Endothelial cell (in vitro differentiated cells): ENCODE measurements around the gene PPP2R2B. TPM values are rescaled to one million over a fixed set of nuclear protein-coding genes. Genes with fewer than 3 reads are reported as not detected.
"Not testable (repeated sequence)": the region's sequence is repeated elsewhere in the genome, so short reads cannot be mapped to it uniquely, and the experiment has no call there.

Source experiments
- DNase-seq: peaks from one replicate; pipeline ENCODE4 v3.0.0; 2021; ENCODE audit warnings: low spot score
- H3K27ac Mint-ChIP-seq: one replicate; pipeline ENCODE4 v1.8.0; 2021; ENCODE audit warnings: mixed read lengths, inconsistent platforms; ENCODE audit not compliant: unreplicated experiment
- H3K27me3 Mint-ChIP-seq: one replicate; pipeline ENCODE4 v1.8.0; 2021; ENCODE audit warnings: mild to moderate bottlenecking, moderate library complexity, mixed read lengths, inconsistent platforms; ENCODE audit not compliant: unreplicated experiment
- H3K36me3 Mint-ChIP-seq: one replicate; pipeline ENCODE4 v1.8.0; 2021; ENCODE audit warnings: mild to moderate bottlenecking, low read depth, mixed read lengths, inconsistent platforms; ENCODE audit not compliant: unreplicated experiment
- H3K4me1 Mint-ChIP-seq: one replicate; pipeline ENCODE4 v1.8.0; 2021; ENCODE audit warnings: mild to moderate bottlenecking, mixed read lengths, inconsistent platforms; ENCODE audit not compliant: unreplicated experiment
- H3K4me3 Mint-ChIP-seq: one replicate; pipeline ENCODE4 v1.8.0; 2021; ENCODE audit warnings: mild to moderate bottlenecking, mixed read lengths, inconsistent platforms; ENCODE audit not compliant: unreplicated experiment
- H3K9me3 Mint-ChIP-seq: one replicate; pipeline ENCODE4 v1.8.0; 2021; ENCODE audit warnings: mixed read lengths, inconsistent platforms; ENCODE audit not compliant: unreplicated experiment
- total RNA-seq: library from RNA; stranded (reverse); fragmentation: NEBNext Ultra II Directional; extraction: Animal tissue kit (Norgen Biotek cat#: 25700); gene quantifications from one replicate; pipeline ENCODE4 v1.2.1, GENCODE V29; 2021; ENCODE audit not compliant: unreplicated experiment
- TF ChIP-seq, protein P1 (sequence below): fragments of 200-600 bp; sonication (generic); IDR thresholded peaks from one replicate; pipeline ENCODE4 v1.5.0; 2021; ENCODE audit warnings: antibody characterized with exemption; ENCODE audit not compliant: unreplicated experiment

The PPP2R2B gene
- total RNA-seq, 1 donor from 2014 or later, result 0.59 TPM

DNA sequence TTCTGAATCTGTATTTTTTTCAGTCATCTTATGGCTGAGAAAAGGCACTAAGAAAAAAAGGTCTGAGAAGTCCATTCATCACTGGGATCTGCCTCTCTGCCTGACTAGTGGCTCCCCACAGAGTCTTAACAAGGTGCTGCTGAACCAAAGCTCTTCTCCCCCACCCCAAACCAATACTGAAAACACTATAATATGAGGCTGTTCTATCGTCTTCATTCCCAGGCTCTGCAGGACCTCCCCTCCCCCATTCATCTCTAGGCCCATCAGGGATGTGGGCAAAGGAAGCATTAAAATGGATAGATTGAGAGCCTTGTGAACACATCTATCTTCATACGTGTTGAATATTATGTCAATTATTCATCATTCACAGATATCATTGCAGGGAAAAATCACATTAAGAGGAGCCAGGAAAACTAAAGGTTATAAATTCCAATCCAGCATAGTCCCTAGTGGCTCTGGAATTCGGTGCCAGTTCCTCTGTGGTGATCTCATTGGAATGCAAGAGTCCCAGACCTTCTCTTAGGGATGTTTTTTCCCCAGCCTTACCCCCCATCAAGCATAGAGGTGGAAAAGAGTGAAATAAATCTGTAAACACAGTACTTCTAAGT is 318.2 kb downstream of the PPP2R2B start:
- H3K4me1 Mint-ChIP-seq, result peaks cover 6% of the 10 kb centered on the region
- no peak overlapping the region for H3K27ac Mint-ChIP-seq
- peaks cover 1% of the 10 kb centered on the region for H3K27me3 Mint-ChIP-seq
- peaks cover 4% of the 10 kb centered on the region for H3K9me3 Mint-ChIP-seq
- no peak overlapping the region for H3K4me3 Mint-ChIP-seq
- TF ChIP-seq, protein P1, sequence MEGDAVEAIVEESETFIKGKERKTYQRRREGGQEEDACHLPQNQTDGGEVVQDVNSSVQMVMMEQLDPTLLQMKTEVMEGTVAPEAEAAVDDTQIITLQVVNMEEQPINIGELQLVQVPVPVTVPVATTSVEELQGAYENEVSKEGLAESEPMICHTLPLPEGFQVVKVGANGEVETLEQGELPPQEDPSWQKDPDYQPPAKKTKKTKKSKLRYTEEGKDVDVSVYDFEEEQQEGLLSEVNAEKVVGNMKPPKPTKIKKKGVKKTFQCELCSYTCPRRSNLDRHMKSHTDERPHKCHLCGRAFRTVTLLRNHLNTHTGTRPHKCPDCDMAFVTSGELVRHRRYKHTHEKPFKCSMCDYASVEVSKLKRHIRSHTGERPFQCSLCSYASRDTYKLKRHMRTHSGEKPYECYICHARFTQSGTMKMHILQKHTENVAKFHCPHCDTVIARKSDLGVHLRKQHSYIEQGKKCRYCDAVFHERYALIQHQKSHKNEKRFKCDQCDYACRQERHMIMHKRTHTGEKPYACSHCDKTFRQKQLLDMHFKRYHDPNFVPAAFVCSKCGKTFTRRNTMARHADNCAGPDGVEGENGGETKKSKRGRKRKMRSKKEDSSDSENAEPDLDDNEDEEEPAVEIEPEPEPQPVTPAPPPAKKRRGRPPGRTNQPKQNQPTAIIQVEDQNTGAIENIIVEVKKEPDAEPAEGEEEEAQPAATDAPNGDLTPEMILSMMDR, result no peak
- no peak for DNase-seq
- H3K36me3 Mint-ChIP-seq, result no peaks in the 10 kb centered on the region

DNA sequence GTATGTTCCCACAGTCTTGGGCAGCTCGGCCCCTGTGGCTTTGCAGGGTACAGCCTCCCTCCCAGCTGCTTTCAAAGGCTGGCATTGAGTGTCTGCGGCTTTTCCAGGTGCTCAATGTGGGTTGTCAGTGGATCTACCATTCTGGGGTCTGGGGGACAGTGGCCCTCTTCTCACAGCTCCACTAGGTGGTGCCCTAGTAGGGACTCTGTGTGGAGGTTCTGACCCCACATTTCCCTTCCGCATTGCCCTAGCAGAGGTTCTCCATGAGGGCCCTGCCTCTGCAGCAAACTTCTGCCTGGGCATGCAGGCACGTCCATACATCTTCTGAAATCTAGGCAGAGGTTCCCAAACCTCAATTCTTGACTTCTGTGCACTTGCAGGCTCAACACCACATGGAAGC is 321.7 kb downstream of the PPP2R2B start:
- not testable (repeated sequence) for H3K4me3 Mint-ChIP-seq, H3K4me1 Mint-ChIP-seq, H3K9me3 Mint-ChIP-seq, H3K36me3 Mint-ChIP-seq, H3K27me3 Mint-ChIP-seq, H3K27ac Mint-ChIP-seq, DNase-seq

GRCh38 chr5:146553446-146553845 is 325.1 kb downstream of the PPP2R2B start:
- H3K4me3 Mint-ChIP-seq, result no peak overlapping the region
- DNase-seq, result no peak
- H3K9me3 Mint-ChIP-seq, result peaks cover 4% of the 10 kb centered on the region
- H3K27ac Mint-ChIP-seq, result no peak overlapping the region
- H3K27me3 Mint-ChIP-seq, result peaks cover 1% of the 10 kb centered on the region
- TF ChIP-seq, protein P1, result no peak
- no peaks in the 10 kb centered on the region for H3K36me3 Mint-ChIP-seq
- H3K4me1 Mint-ChIP-seq, result no peaks in the 10 kb centered on the region

DNA sequence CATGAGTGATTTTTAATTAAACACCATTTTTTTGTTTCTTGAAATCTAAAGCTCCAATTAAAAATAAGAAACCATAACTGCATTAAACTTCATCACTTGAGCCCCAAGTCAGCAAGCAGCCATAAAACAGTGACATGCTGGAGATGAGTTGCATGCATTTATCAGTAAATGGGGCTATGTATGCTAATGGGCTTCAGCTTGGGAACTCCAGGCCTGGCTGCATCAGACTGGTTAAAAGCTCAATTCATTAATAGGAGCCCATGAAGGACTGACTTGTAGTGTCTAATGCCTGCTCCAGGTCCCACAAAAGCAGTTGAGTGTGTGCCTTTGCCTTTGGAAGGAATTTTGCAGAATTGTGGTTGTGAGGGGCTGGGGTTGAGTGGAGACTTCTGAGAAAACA is 328.9 kb downstream of the PPP2R2B start:
- Mint-ChIP-seq H3K4me1 (no peaks in the 10 kb centered on the region), H3K27me3 (no peaks in the 10 kb centered on the region), H3K4me3 (no peak overlapping the region), H3K9me3 (no peaks in the 10 kb centered on the region), H3K27ac (no peak overlapping the region), H3K36me3 (no peaks in the 10 kb centered on the region)
- no peak for DNase-seq
- TF ChIP-seq, protein P1, result no peak

DNA sequence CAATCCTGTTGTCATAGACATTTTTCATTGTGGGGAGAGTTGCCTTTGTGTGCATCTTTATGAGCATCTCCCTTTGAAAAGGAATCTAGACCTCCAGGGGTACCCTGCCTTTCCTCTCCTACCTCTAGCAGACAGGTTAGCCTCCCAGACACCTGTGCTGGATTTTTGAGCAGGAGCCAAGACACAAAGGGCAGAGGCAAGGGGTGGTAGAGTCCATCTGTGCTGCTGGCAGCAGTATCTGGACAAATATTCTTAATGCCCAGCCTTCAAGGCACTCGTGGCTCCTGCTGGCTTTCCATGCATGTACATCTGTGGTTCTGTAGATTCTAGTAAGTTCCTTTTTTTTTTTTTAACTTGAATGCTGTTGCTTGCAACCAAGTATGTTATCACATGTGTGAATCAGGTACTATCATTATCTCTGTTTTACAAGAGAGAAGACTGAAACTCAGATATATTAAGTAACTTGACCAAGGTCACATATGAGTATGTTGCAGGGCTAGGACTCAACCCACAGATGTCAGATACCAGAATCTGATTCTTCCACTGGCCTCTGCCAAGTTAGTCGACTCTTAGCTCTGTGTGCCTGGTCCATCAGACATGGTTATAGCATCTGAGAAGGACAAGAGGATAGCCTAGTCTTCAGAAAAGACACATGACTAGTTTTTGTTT is 329.6 kb downstream of the PPP2R2B start:
- Mint-ChIP-seq H3K9me3 (no peaks in the 10 kb centered on the region), H3K27ac (no peak overlapping the region), H3K27me3 (no peaks in the 10 kb centered on the region), H3K36me3 (no peaks in the 10 kb centered on the region), H3K4me1 (no peaks in the 10 kb centered on the region), H3K4me3 (no peak overlapping the region)
- TF ChIP-seq, protein P1, result no peak
- no peak for DNase-seq
